Ammon's horn (tissue), 1 donor: Measurements from ENCODE around the gene HSF5.
A peak's percentile ranks its signal among the peaks of the same experiment; 100 is the strongest.

Source experiments
- DNase-seq: peaks from one replicate; pipeline ENCODE4 v3.0.0-alpha.2; 2016; ENCODE audit warnings: low spot score

The HSF5 gene

GRCh38 chr17:58487589-58488427, at the start of gene HSF5:
TSS of gene HSF5 (minus strand) at chr17:58488408. CDS start at chr17:58488274, 134 bp downstream.
- no peak for DNase-seq

GRCh38 chr17:58537266-58537665, 49.1 kb upstream of the HSF5 start:
- DNase-seq: no peak

GRCh38 chr17:58536542-58536941, 48.3 kb upstream of the HSF5 start:
- no peak for DNase-seq

- no peak for DNase-seq
These were observed 47.2 kb upstream of the HSF5 start for GRCh38 chr17:58535431-58535830.

- no peak for DNase-seq
These were observed 46.8 kb upstream of the HSF5 start for GRCh38 chr17:58534901-58535421.

- DNase-seq: no peak
These were observed 46.1 kb upstream of the HSF5 start for GRCh38 chr17:58534331-58534730.

GRCh38 chr17:58533616-58534188, 45.5 kb upstream of the HSF5 start:
- peak; percentile 61 for DNase-seq

- DNase-seq: no peak
These were observed 44.3 kb upstream of the HSF5 start for GRCh38 chr17:58532555-58532951.

GRCh38 chr17:58531661-58532554, 43.7 kb upstream of the HSF5 start:
- DNase-seq: peak; percentile 87

- peak; percentile 35 for DNase-seq
These were observed 42.9 kb upstream of the HSF5 start for GRCh38 chr17:58531122-58531521.

- DNase-seq: peak; percentile 62
These were observed 42.4 kb upstream of the HSF5 start for GRCh38 chr17:58530655-58531054.

GRCh38 chr17:58529275-58529674, 41.1 kb upstream of the HSF5 start:
- DNase-seq: peak; percentile 92

GRCh38 chr17:58528443-58528842, 40.2 kb upstream of the HSF5 start:
- no peak for DNase-seq

- DNase-seq: peak; percentile 93
These were observed 39.7 kb upstream of the HSF5 start for GRCh38 chr17:58527949-58528348.

GRCh38 chr17:58527306-58527705, 39.1 kb upstream of the HSF5 start:
- DNase-seq: peak; percentile 51

- no peak for DNase-seq
These were observed 37.0 kb upstream of the HSF5 start for GRCh38 chr17:58525239-58525638.

- no peak for DNase-seq
These were observed 33.5 kb upstream of the HSF5 start for GRCh38 chr17:58521680-58522079.

GRCh38 chr17:58520843-58521430, 32.7 kb upstream of the HSF5 start:
- DNase-seq: peak; percentile 33

GRCh38 chr17:58517928-58518609, 29.9 kb upstream of the HSF5 start:
- peak; percentile 100 for DNase-seq

- no peak for DNase-seq
These were observed 29.2 kb upstream of the HSF5 start for GRCh38 chr17:58517378-58517927.
